ENCODE results near the gene KCTD2. TPM values are rescaled to one million over a fixed set of nuclear protein-coding genes. Genes with fewer than 3 reads are reported as not detected.
"Not testable (repeated sequence)": the region's sequence is repeated elsewhere in the genome, so short reads cannot be mapped to it uniquely, and the experiment has no call there.

Gene KCTD2
- total RNA-seq, 2 donors from 2014 or later: 14.8 to 18.1 TPM

GRCh38 chr17:75044716-75045115, 2.3 kb upstream of the KCTD2 start:
- intact Hi-C loops (cut with DNase I): no loop called here

DNA sequence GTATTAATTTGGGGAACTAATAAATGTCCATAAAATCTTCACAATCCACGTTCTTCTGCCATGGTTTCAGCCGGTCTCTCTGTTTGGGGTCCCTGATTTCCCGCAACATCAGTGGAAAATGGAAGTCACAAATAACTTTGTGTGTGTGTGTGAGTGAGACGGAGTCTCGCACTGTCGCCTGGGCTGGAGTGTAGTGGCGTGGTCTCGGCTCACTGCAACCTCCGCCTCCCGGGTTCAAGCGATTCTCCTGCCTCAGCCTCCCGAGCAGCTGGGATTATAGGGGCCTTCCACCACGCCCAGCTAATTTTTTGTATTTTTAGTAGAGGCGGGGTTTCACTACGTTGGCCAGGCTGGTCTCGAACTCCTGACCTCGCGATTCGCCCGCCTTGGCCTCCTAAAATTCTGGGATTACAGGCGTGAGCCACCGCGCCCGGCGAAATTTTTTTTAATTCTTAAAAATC, 1.0 kb upstream of the KCTD2 start:
- H3K36me3 ChIP-seq; intact Hi-C loops (cut with DNase I); H3K9me3 ChIP-seq; DNase-seq; H3K4me1 ChIP-seq; H3K27me3 ChIP-seq: not testable (repeated sequence)
- Histone ChIP-seq H3K9ac (ENCODE audit: low read depth in 2 of 2, low read length in 2 of 2) (peak overlapping the region; percentile 95 to 98), H3K27ac (peak overlapping the region; percentile 95), H3K4me3 (peak overlapping the region; percentile 92)

More at GRCh38 chr17:75044716-75045115, 2.3 kb upstream of the KCTD2 start:
- no peaks in the 10 kb centered on the region for H3K4me1 ChIP-seq
- H3K9ac ChIP-seq (ENCODE audit: low read depth in 2 of 2, low read length in 2 of 2): no peak overlapping the region
- no peak overlapping the region for H3K4me3 ChIP-seq
- no peaks in the 10 kb centered on the region for H3K9me3 ChIP-seq
- TF ChIP-seq, protein P1, sequence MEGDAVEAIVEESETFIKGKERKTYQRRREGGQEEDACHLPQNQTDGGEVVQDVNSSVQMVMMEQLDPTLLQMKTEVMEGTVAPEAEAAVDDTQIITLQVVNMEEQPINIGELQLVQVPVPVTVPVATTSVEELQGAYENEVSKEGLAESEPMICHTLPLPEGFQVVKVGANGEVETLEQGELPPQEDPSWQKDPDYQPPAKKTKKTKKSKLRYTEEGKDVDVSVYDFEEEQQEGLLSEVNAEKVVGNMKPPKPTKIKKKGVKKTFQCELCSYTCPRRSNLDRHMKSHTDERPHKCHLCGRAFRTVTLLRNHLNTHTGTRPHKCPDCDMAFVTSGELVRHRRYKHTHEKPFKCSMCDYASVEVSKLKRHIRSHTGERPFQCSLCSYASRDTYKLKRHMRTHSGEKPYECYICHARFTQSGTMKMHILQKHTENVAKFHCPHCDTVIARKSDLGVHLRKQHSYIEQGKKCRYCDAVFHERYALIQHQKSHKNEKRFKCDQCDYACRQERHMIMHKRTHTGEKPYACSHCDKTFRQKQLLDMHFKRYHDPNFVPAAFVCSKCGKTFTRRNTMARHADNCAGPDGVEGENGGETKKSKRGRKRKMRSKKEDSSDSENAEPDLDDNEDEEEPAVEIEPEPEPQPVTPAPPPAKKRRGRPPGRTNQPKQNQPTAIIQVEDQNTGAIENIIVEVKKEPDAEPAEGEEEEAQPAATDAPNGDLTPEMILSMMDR (IDR thresholded peaks at IDR 0.05): no peak
- no peak overlapping the region for H3K27ac ChIP-seq
- DNase-seq: no peak
- no peaks in the 10 kb centered on the region for H3K27me3 ChIP-seq
- peaks cover 9% of the 10 kb centered on the region for H3K36me3 ChIP-seq

DNA sequence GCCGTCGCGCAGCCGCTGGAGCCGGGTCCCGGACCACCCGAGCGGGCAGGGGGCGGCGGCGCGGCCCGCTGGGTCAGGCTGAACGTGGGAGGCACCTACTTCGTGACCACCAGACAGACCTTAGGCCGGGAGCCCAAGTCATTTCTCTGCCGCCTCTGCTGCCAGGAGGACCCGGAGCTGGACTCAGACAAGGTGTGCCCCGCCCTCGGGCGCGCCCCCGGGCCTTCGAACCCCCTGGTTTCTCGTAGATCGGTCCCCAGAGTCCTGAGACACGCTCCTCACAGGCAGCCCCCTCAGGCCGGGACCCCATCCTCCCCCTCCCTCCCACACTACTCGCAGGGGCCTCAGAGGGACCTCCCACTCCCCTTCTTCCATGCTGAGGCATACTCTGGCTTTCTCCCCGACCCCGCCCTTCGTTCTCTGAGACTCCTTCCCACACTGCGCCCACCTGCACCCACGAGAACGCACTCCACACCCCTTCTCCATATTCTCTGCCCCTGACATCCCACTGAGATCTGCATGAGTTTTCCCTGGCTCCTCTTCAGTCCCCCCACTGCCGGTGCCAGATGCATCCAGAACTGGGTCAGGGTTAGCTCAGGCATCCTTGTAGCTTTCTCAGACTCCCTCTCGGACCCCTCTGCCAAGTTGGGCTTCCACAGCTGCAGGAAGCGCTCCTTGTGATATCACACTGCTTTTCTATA, 523 bp downstream of the KCTD2 start:
- Histone ChIP-seq H3K9ac (ENCODE audit: low read depth in 2 of 2, low read length in 2 of 2) (peak overlapping the region; percentile 86 to 89), H3K9me3 (no peaks in the 10 kb centered on the region), H3K27me3 (no peaks in the 10 kb centered on the region), H3K36me3 (no peaks in the 10 kb centered on the region), H3K4me3 (peak overlapping the region; percentile 92), H3K27ac (no peak overlapping the region), H3K4me1 (no peaks in the 10 kb centered on the region)
- intact Hi-C loops (cut with DNase I): no loop called here
- peak; percentile 50 for DNase-seq
- TF ChIP-seq, protein P1 (IDR thresholded peaks at IDR 0.05): no peak

DNA sequence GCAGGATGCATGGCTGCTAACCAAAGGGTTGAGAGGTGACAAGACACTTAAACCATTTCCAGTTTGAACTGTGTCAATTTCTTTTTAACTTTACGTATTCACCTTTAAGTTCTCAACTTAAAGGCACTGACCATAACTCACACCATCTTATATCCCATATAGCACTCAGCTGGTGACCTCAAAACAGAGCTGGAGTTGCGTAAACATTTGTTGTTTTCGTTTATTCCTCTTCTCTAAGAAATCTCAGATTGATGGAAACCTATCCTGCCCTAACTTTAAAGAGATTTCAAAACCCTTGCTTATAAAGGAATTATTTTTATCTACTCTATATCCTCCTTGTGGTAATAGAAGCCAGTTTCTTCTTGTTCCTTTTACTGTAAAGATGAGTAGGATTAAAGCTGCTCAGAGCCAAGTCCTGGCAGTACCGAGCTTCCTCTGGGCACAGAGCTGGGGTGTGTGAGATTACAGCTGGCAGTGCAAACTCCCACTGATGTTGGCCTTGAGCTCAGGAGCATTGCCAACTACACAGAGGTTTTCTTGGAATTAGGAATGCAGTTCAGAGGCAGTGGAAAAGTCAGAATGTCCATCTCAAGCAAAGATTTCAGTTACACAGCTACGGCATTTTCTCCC, 1.3 kb downstream of the KCTD2 start:
- intact Hi-C loops (cut with DNase I): no loop called here
- H3K36me3 ChIP-seq: no peaks in the 10 kb centered on the region
- TF ChIP-seq, protein P1 (IDR thresholded peaks at IDR 0.05): no peak
- H3K9me3 ChIP-seq: no peaks in the 10 kb centered on the region
- H3K27ac ChIP-seq: no peak overlapping the region
- H3K4me1 ChIP-seq: no peaks in the 10 kb centered on the region
- H3K9ac ChIP-seq (ENCODE audit: low read depth in 2 of 2, low read length in 2 of 2): peak overlapping the region in 1 of 2 donors; percentile 89
- no peaks in the 10 kb centered on the region for H3K27me3 ChIP-seq
- DNase-seq: no peak
- H3K4me3 ChIP-seq: no peak overlapping the region

DNA sequence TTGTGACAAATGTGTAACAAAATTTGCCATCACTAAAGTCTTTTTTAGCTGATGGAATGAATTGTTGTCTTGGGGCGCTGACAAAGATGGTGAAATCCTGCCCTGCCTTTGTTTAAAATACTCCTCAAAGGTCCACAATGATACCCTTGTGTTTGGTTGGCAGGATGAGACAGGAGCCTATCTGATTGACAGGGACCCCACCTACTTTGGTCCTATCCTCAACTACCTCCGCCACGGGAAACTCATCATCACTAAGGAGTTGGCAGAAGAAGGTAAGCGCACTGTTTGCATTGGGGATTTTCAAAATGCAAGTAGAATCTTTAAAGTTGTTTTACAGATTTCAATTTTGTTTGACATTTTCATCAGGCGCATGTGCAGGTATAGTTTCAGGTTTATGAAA, 2.0 kb downstream of the KCTD2 start:
- H3K9ac ChIP-seq (ENCODE audit: low read depth in 2 of 2, low read length in 2 of 2): no peak overlapping the region
- no peaks in the 10 kb centered on the region for H3K9me3 ChIP-seq
- intact Hi-C loops (cut with DNase I): no loop called here
- H3K27ac ChIP-seq: no peak overlapping the region
- no peaks in the 10 kb centered on the region for H3K36me3 ChIP-seq
- DNase-seq: no peak
- H3K4me3 ChIP-seq: no peak overlapping the region
- no peaks in the 10 kb centered on the region for H3K4me1 ChIP-seq
- no peaks in the 10 kb centered on the region for H3K27me3 ChIP-seq
- TF ChIP-seq, protein P1 (IDR thresholded peaks at IDR 0.05): no peak

DNA sequence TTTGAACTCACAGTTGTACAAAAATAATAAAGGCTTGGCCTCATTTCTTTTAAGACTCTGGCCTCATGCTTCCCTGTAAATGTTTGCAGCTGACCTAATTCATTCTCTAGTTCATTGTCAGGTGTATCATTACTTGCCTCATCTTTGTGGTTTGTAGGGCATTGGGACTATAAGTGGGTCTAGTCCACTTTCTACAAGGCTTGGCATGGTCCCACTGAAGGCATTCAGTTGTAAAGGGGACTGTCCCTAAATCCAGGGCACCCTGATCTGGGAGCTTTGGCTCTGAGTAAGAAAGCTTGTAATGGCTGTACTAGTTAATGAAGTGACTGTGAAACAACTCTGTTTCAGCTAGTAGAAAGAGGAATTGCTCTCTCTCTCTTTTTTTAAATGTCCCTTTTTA, 2.7 kb downstream of the KCTD2 start:
- no peak overlapping the region for H3K9ac ChIP-seq (ENCODE audit: low read depth in 2 of 2, low read length in 2 of 2)
- H3K27me3 ChIP-seq: no peaks in the 10 kb centered on the region
- H3K9me3 ChIP-seq: no peaks in the 10 kb centered on the region
- no peaks in the 10 kb centered on the region for H3K4me1 ChIP-seq
- TF ChIP-seq, protein P1 (IDR thresholded peaks at IDR 0.05): no peak
- no peaks in the 10 kb centered on the region for H3K36me3 ChIP-seq
- intact Hi-C loops (cut with DNase I): no loop called here
- H3K4me3 ChIP-seq: no peak overlapping the region
- no peak overlapping the region for H3K27ac ChIP-seq
- DNase-seq: no peak

Data from colonic mucosa (tissue), 4 donors.